K562 (cell line): ENCODE results near the gene NRG2. TPM values are rescaled to one million over a fixed set of nuclear protein-coding genes. Genes with fewer than 3 reads are reported as not detected.

ENCODE experiments used
- ATAC-seq: fragments of 200-7000 bp; cut with Tn5 transposase; 3 replicates; pipeline ENCODE4 v1.9.1; 2020; ENCODE audit warnings: moderate library complexity
- BruUV-seq: library from RNA; stranded (reverse); fragments of 400-500 nt; replicated peaks from 2 replicates; lab custom pipeline; 2021; lab: Mats Ljungman, UMichigan
- CTCF ChIA-PET: fragments of 300-600 bp; formaldehyde crosslinking; extraction: SDS; loops from one replicate; lab custom pipeline; 2021; ENCODE audit warnings: low intra/inter-chr PET ratio; lab: Yijun Ruan, JAX
- POLR2A ChIA-PET: fragments of 300-600, 350-650 bp; sonication (Branson Sonifier 250); formaldehyde crosslinking; extraction: SDS; loops from one replicate; lab custom pipeline; 2021; ENCODE audit warnings: antibody characterized with exemption, inconsistent platforms; lab: Yijun Ruan, JAX
- DNase-seq, 4 experiments: peaks; one replicate each; pipeline versions ENCODE4 v3.0.0 to v3.0.0-alpha.2; 2011 to 2018; ENCODE audit warnings: low spot score in 3 of 4, mixed read lengths in 3 of 4; ENCODE audit errors: extremely low read depth in 1 of 4
- FAIRE-seq: peaks from 2 replicates; lab custom pipeline; 2011; peaks lifted over from hg19 to GRCh38; lab: Jason Lieb, UNC
- H2AFZ ChIP-seq: 2 replicates; pipeline ENCODE4 v1.6.0; 2011; ENCODE audit warnings: low read depth, low read length, control low read depth, inconsistent platforms
- H3K27ac ChIP-seq: fragments of 200-600 bp; 3 replicates; pipeline ENCODE4 v1.8.0; 2011; ENCODE audit warnings: low read depth, mild to moderate bottlenecking, control low read depth, inconsistent platforms, low read length, moderate library complexity, mixed read lengths; ENCODE audit errors: extremely low read depth
- H3K27me3 ChIP-seq, 2 experiments: fragments of 300-600 bp in 1 of 2; 2 replicates in 1 of 2; 3 replicates in 1 of 2; pipeline versions ENCODE4 v1.6.0 to v1.8.0; 2011; ENCODE audit warnings: inconsistent platforms in 2 of 2, low read length in 2 of 2, mild to moderate bottlenecking in 1 of 2, mixed read lengths in 1 of 2, moderate library complexity in 1 of 2; ENCODE audit not compliant: control insufficient read depth in 2 of 2, insufficient read depth in 2 of 2
- H3K36me3 ChIP-seq: fragments of 300-600 bp; 3 replicates; pipeline ENCODE4 v1.8.0; 2011; ENCODE audit warnings: mild to moderate bottlenecking, low read length, inconsistent platforms; ENCODE audit not compliant: control insufficient read depth, insufficient read depth
- H3K4me1 ChIP-seq, 2 experiments: fragments of 200-600 bp in 1 of 2; replicated peaks in 1 of 2; 2 replicates in 1 of 2; 3 replicates in 1 of 2; pipeline versions ENCODE4 v1.5.1 to v1.8.0; 2011; ENCODE audit warnings: inconsistent platforms in 2 of 2, low read length in 2 of 2, mild to moderate bottlenecking in 1 of 2, mixed read lengths in 1 of 2, moderate library complexity in 1 of 2; ENCODE audit not compliant: control insufficient read depth in 2 of 2, insufficient read depth in 2 of 2
- H3K4me2 ChIP-seq: 2 replicates; pipeline ENCODE4 v1.6.1; 2011; ENCODE audit warnings: low read length, control low read depth, inconsistent platforms, mixed read lengths; ENCODE audit not compliant: insufficient read depth
- H3K4me3 ChIP-seq: fragments of 200-600 bp; sonication (generic), shearing (Covaris generic); 2 replicates; pipeline ENCODE4 v1.5.1; 2016; ENCODE audit warnings: control low read depth, inconsistent platforms
- H3K79me2 ChIP-seq: fragments of 200-600 bp; 3 replicates; pipeline ENCODE4 v1.8.0; 2011; ENCODE audit warnings: low read length, inconsistent platforms; ENCODE audit not compliant: control insufficient read depth, insufficient read depth
- H3K9ac ChIP-seq, 2 experiments: 2 replicates each; pipeline versions ENCODE4 v1.6.0 to v1.6.1; 2011; ENCODE audit warnings: low read depth in 2 of 2, low read length in 2 of 2, control low read depth in 1 of 2, inconsistent platforms in 1 of 2, mild to moderate bottlenecking in 1 of 2, mixed read lengths in 1 of 2; ENCODE audit not compliant: insufficient read depth in 1 of 2
- H3K9me1 ChIP-seq: one replicate; pipeline ENCODE4 v1.6.0; 2011; ENCODE audit warnings: inconsistent platforms, mild to moderate bottlenecking, low read length, moderate library complexity; ENCODE audit not compliant: control insufficient read depth, insufficient read depth
- H3K9me3 ChIP-seq: replicated peaks from 2 replicates; pipeline ENCODE4 v1.5.1; 2011; ENCODE audit warnings: low read depth, low read length, inconsistent platforms; ENCODE audit not compliant: control insufficient read depth, insufficient read depth
- H4K20me1 ChIP-seq: replicated peaks from 2 replicates; pipeline ENCODE4 v1.6.1; 2011; ENCODE audit warnings: low read length, inconsistent platforms, mixed read lengths; ENCODE audit not compliant: control insufficient read depth, insufficient read depth
- CBX2 ChIP-seq: fragments of 200-600 bp; sonication (generic); IDR thresholded peaks from one replicate; pipeline ENCODE4 v1.6.1; 2012; ENCODE audit warnings: mild to moderate bottlenecking, low read length, inconsistent platforms; ENCODE audit not compliant: insufficient read depth, poor library complexity, severe bottlenecking
- GATA2 ChIP-seq: sonication (generic); formaldehyde crosslinking; IDR thresholded peaks from 2 replicates; pipeline ENCODE4 v1.4.0; 2020; ENCODE audit warnings: mild to moderate bottlenecking, missing genetic modification reagents
- RCOR1 ChIP-seq, 2 experiments: IDR thresholded peaks; 2 replicates each; pipeline ENCODE4 v1.6.1; 2012; ENCODE audit warnings: low read depth in 2 of 2, low read length in 2 of 2, borderline replicate concordance in 1 of 2, improper control_type of control experiment in 1 of 2
- SIN3B ChIP-seq: fragments of 450-650 bp; IDR thresholded peaks from 2 replicates; pipeline ENCODE4 v1.6.1; 2017; ENCODE audit warnings: low read depth, mild to moderate bottlenecking, moderate library complexity
- SPI1 ChIP-seq: IDR thresholded peaks from 2 replicates; pipeline ENCODE4 v1.6.1; 2011; ENCODE audit warnings: low read depth, low read length, control low read depth, borderline replicate concordance
- TAF1 ChIP-seq: IDR thresholded peaks from 2 replicates; pipeline ENCODE4 v1.6.1; 2011; ENCODE audit warnings: mild to moderate bottlenecking, low read length, moderate library complexity; ENCODE audit not compliant: insufficient read depth, control insufficient read depth, severe bottlenecking; ENCODE audit errors: extremely low read depth
- ZNF408 ChIP-seq: fragments of 250-450 bp; sonication (Bioruptor Pico); IDR thresholded peaks from 2 replicates; pipeline ENCODE4 v1.4.0; 2020; ENCODE audit warnings: low read depth, mild to moderate bottlenecking, moderate library complexity
- ZNF609 ChIP-seq: sonication (generic); formaldehyde crosslinking; IDR thresholded peaks from 2 replicates; pipeline ENCODE4 v1.8.1; 2023; ENCODE audit warnings: missing genetic modification reagents, mild to moderate bottlenecking, borderline replicate concordance
- WGBS: fragments of 100-300 bp; shearing (Covaris generic); methylation state at CpG from one replicate; pipeline ENCODE4 v1.1.6; 2016; ENCODE audit warnings: low coverage, mixed read lengths; ENCODE audit not compliant: insufficient coverage; ENCODE audit errors: missing lambda C conversion rate; 5-methylcytosine and 5-hydroxymethylcytosine counted together
- in situ Hi-C: fragments of 300-500 bp; cut with MboI; formaldehyde crosslinking; loops from 4 replicates; pipeline ENCODE4 v1.15.0; 2018; ENCODE audit warnings: inconsistent platforms, mixed read lengths
- intact Hi-C: fragments of 100-400 bp; cut with micrococcal nuclease; formaldehyde crosslinking; loops from 2 replicates; pipeline ENCODE4 v1.14.2; 2022
- polyA plus RNA-seq, 8 experiments: library from polyadenylated mRNA; depleted of rRNA in 4 of 8; stranded (reverse) in 5 of 8; unstranded in 3 of 8; fragments of >200 nt; fragmentation: Nextera tagmentation in 2 of 8; fragmentation: Illumina TruSeq in 1 of 8; extraction: Ambion mirVana in 2 of 8; extraction: Trizol in 1 of 8; gene quantifications; 2 replicates each; pipeline versions ENCODE4 v1.2.1 to v1.2.3, GENCODE V29; 2011 to 2014; ENCODE audit warnings: inconsistent platforms in 1 of 8, missing spikeins in 1 of 8
- total RNA-seq, 7 experiments: library from RNA; depleted of rRNA in 6 of 7; stranded (reverse); fragments of >200 nt in 6 of 7; fragmentation: Illumina TruSeq in 2 of 7; extraction: Trizol in 2 of 7; gene quantifications; 2 replicates each; pipeline versions ENCODE4 v1.2.1 to v1.2.3, GENCODE V29; 2011 to 2021; ENCODE audit warnings: low replicate concordance in 1 of 7

NRG2 gene
- total and polyA plus RNA-seq, 9 of the 15 experiments (the other 6 are each of a cell fraction or from before 2014, with no cell fraction given) = not detected

GRCh38 chr5:139952574-139952973 is 90.5 kb downstream of the NRG2 start (continued):
- TF ChIP-seq ZNF609 (CRISPR knock-in tag) (no peak), CBX2 (no peak), SIN3B (no peak), ZNF408 (no peak)
- TF ChIP-seq, all 486 proteins: peak for 0

- TF ChIP-seq GATA2 (CRISPR knock-in tag) = no peak
- TF ChIP-seq RCOR1 (IDR thresholded peaks at IDR 0.05; ENCODE audit: borderline replicate concordance in 1 of 2, low read depth in 2 of 2, low read length in 2 of 2) = no peak
- no peak for TF ChIP-seq TAF1
- no peak for TF ChIP-seq SPI1
- H3K4me2 ChIP-seq = no peak overlapping the region
- BruUV-seq = no TSS peak
- H3K9ac ChIP-seq = no peak overlapping the region
- no peak overlapping the region for H3K4me3 ChIP-seq
- ChIA-PET POLR2A (interaction anchor here (2.3 kb wide), 1 partner anchor 10 kb away, joined by 7 read pairs; no protein-coding TSS in a partner anchor), CTCF (no interaction called here)
- H4K20me1 ChIP-seq = 0 out of 2 replicates have a peak, but pooled peaks cover 4% of the 10 kb centered on the region
- H3K4me1 ChIP-seq = no peaks in the 10 kb centered on the region; a peak in 1 of 5 replicates
- H3K79me2 ChIP-seq = no peaks in the 10 kb centered on the region
- H3K9me1 ChIP-seq = peaks cover 2% of the 10 kb centered on the region
- FAIRE-seq (no peak), DNase-seq (no peak), ATAC-seq (no peak)
- H3K27ac ChIP-seq = no peak overlapping the region
- intact Hi-C loops = no loop called here
- no peak overlapping the region for H2AFZ ChIP-seq
- in situ Hi-C loops = no loop called here
- peaks cover 0 to 42% of the 10 kb centered on the region in 2 experiments; a peak in 4 of 5 replicates for H3K27me3 ChIP-seq
- WGBS = 0% methylated on average over 1 of the region's 1 CpG
- H3K36me3 ChIP-seq = no peaks in the 10 kb centered on the region
- H3K9me3 ChIP-seq = no peaks in the 10 kb centered on the region
Measured at GRCh38 chr5:139951983-139952382, 91.1 kb downstream of the NRG2 start.
